ENCODE measurements around the gene CELSR1. TPM values are rescaled to one million over a fixed set of nuclear protein-coding genes. Genes with fewer than 3 reads are reported as not detected.

The CELSR1 gene
- total RNA-seq, 1 experiment from 2014 or later, result 5.3 TPM

GRCh38 chr22:46534177-46534776 is 3.1 kb downstream of the CELSR1 start:
- H3K27me3 ChIP-seq (ENCODE audit: control insufficient read depth, insufficient read depth, low read length), result peaks cover 29% of the 10 kb centered on the region
- DNase-seq, result no peak
- no peak overlapping the region for H3K4me3 ChIP-seq (ENCODE audit: insufficient read depth, low read depth, low read length)
- no peaks in the 10 kb centered on the region; the same call in 1 of the 2 replicates for H3K36me3 ChIP-seq (replicated peaks; ENCODE audit: control insufficient read depth, insufficient read depth, low read length)

- Histone ChIP-seq H3K36me3 (replicated peaks; ENCODE audit: control insufficient read depth, insufficient read depth, low read length) (no peaks in the 10 kb centered on the region; the same call in 1 of the 2 replicates), H3K4me3 (ENCODE audit: insufficient read depth, low read depth, low read length) (no peak overlapping the region), H3K27me3 (ENCODE audit: control insufficient read depth, insufficient read depth, low read length) (peaks cover 19% of the 10 kb centered on the region)
- DNase-seq, result no peak
Measured at GRCh38 chr22:46533070-46533833, 4.2 kb downstream of the CELSR1 start.

- no peaks in the 10 kb centered on the region; the same call in 1 of the 2 replicates for H3K36me3 ChIP-seq (replicated peaks; ENCODE audit: control insufficient read depth, insufficient read depth, low read length)
- H3K27me3 ChIP-seq (ENCODE audit: control insufficient read depth, insufficient read depth, low read length), result peaks cover 12% of the 10 kb centered on the region
- DNase-seq, result no peak
- no peak overlapping the region for H3K4me3 ChIP-seq (ENCODE audit: insufficient read depth, low read depth, low read length)
Measured at GRCh38 chr22:46532416-46532815, 5.0 kb downstream of the CELSR1 start.

- DNase-seq, result no peak
- Histone ChIP-seq H3K27me3 (ENCODE audit: control insufficient read depth, insufficient read depth, low read length) (peaks cover 12% of the 10 kb centered on the region), H3K4me3 (ENCODE audit: insufficient read depth, low read depth, low read length) (no peak overlapping the region), H3K36me3 (replicated peaks; ENCODE audit: control insufficient read depth, insufficient read depth, low read length) (no peaks in the 10 kb centered on the region; the same call in 1 of the 2 replicates)
Measured at GRCh38 chr22:46531581-46532175, 5.7 kb downstream of the CELSR1 start.

GRCh38 chr22:46528121-46528610 is 9.3 kb downstream of the CELSR1 start:
- H3K27me3 ChIP-seq (ENCODE audit: control insufficient read depth, insufficient read depth, low read length), result no peaks in the 10 kb centered on the region
- no peak overlapping the region for H3K4me3 ChIP-seq (ENCODE audit: insufficient read depth, low read depth, low read length)
- no peak for DNase-seq
- H3K36me3 ChIP-seq (replicated peaks; ENCODE audit: control insufficient read depth, insufficient read depth, low read length), result no peaks in the 10 kb centered on the region

- H3K36me3 ChIP-seq (replicated peaks; ENCODE audit: control insufficient read depth, insufficient read depth, low read length), result no peaks in the 10 kb centered on the region
- no peak for DNase-seq
- H3K4me3 ChIP-seq (ENCODE audit: insufficient read depth, low read depth, low read length), result no peak overlapping the region
- H3K27me3 ChIP-seq (ENCODE audit: control insufficient read depth, insufficient read depth, low read length), result no peaks in the 10 kb centered on the region
Measured at GRCh38 chr22:46526244-46526839, 11.1 kb downstream of the CELSR1 start.

GRCh38 chr22:46525389-46526243 is 11.8 kb downstream of the CELSR1 start:
- H3K4me3 ChIP-seq (ENCODE audit: insufficient read depth, low read depth, low read length), result no peak overlapping the region
- H3K36me3 ChIP-seq (replicated peaks; ENCODE audit: control insufficient read depth, insufficient read depth, low read length), result no peaks in the 10 kb centered on the region
- no peaks in the 10 kb centered on the region for H3K27me3 ChIP-seq (ENCODE audit: control insufficient read depth, insufficient read depth, low read length)
- DNase-seq, result no peak

GRCh38 chr22:46524203-46524740 is 13.1 kb downstream of the CELSR1 start:
- H3K27me3 ChIP-seq (ENCODE audit: control insufficient read depth, insufficient read depth, low read length), result no peaks in the 10 kb centered on the region
- H3K4me3 ChIP-seq (ENCODE audit: insufficient read depth, low read depth, low read length), result no peak overlapping the region
- no peak for DNase-seq

GRCh38 chr22:46522797-46523196 is 14.6 kb downstream of the CELSR1 start:
- Histone ChIP-seq H3K4me3 (ENCODE audit: insufficient read depth, low read depth, low read length) (no peak overlapping the region), H3K36me3 (replicated peaks; ENCODE audit: control insufficient read depth, insufficient read depth, low read length) (no peaks in the 10 kb centered on the region), H3K27me3 (ENCODE audit: control insufficient read depth, insufficient read depth, low read length) (no peaks in the 10 kb centered on the region)
- peak; percentile 87 for DNase-seq

More at GRCh38 chr22:46524203-46524740, 13.1 kb downstream of the CELSR1 start:
- no peaks in the 10 kb centered on the region for H3K36me3 ChIP-seq (replicated peaks; ENCODE audit: control insufficient read depth, insufficient read depth, low read length)

GRCh38 chr22:46521994-46522393 is 15.4 kb downstream of the CELSR1 start:
- DNase-seq, result peak; percentile 9
- H3K4me3 ChIP-seq (ENCODE audit: insufficient read depth, low read depth, low read length), result no peak overlapping the region
- no peaks in the 10 kb centered on the region for H3K36me3 ChIP-seq (replicated peaks; ENCODE audit: control insufficient read depth, insufficient read depth, low read length)
- H3K27me3 ChIP-seq (ENCODE audit: control insufficient read depth, insufficient read depth, low read length), result no peaks in the 10 kb centered on the region

- no peaks in the 10 kb centered on the region for H3K27me3 ChIP-seq (ENCODE audit: control insufficient read depth, insufficient read depth, low read length)
- no peak for DNase-seq
Measured at GRCh38 chr22:46520880-46521279, 16.5 kb downstream of the CELSR1 start.

GRCh38 chr22:46519377-46519776 is 18.0 kb downstream of the CELSR1 start:
- H3K27me3 ChIP-seq (ENCODE audit: control insufficient read depth, insufficient read depth, low read length), result no peaks in the 10 kb centered on the region
- no peak overlapping the region for H3K4me3 ChIP-seq (ENCODE audit: insufficient read depth, low read depth, low read length)
- no peaks in the 10 kb centered on the region for H3K36me3 ChIP-seq (replicated peaks; ENCODE audit: control insufficient read depth, insufficient read depth, low read length)
- peak; percentile 31 for DNase-seq

More at GRCh38 chr22:46520880-46521279, 16.5 kb downstream of the CELSR1 start:
- Histone ChIP-seq H3K4me3 (ENCODE audit: insufficient read depth, low read depth, low read length) (no peak overlapping the region), H3K36me3 (replicated peaks; ENCODE audit: control insufficient read depth, insufficient read depth, low read length) (no peaks in the 10 kb centered on the region)

GRCh38 chr22:46518542-46519325 is 18.7 kb downstream of the CELSR1 start:
- Histone ChIP-seq H3K36me3 (replicated peaks; ENCODE audit: control insufficient read depth, insufficient read depth, low read length) (no peaks in the 10 kb centered on the region), H3K27me3 (ENCODE audit: control insufficient read depth, insufficient read depth, low read length) (no peaks in the 10 kb centered on the region), H3K4me3 (ENCODE audit: insufficient read depth, low read depth, low read length) (no peak overlapping the region)
- DNase-seq, result peak; percentile 21
